Esophagus squamous epithelium (tissue), 5 donors: ENCODE data around the gene INO80E. TPM values are rescaled to one million over a fixed set of nuclear protein-coding genes. Genes with fewer than 3 reads are reported as not detected.

ENCODE experiments used
- DNase-seq: peaks from one replicate; lab custom pipeline; 2025; lab: John Stamatoyannopoulos, UW
- H3K27ac ChIP-seq, 4 donors: fragments of 200-600 bp; sonication (generic); one replicate each; pipeline ENCODE4 v1.5.1; 2016 to 2019; ENCODE audit warnings: mild to moderate bottlenecking in 1 of 4
- H3K27me3 ChIP-seq, 4 donors: fragments of 200-600 bp; sonication (generic); 1 replicate in 3 of 4; 2 replicates in 1 of 4; pipeline versions ENCODE4 v1.5.1 to v1.6.0; 2017 to 2021; ENCODE audit warnings: antibody characterized with exemption in 1 of 4
- H3K36me3 ChIP-seq, 3 donors: fragments of 200-600 bp; sonication (generic); one replicate each; pipeline ENCODE4 v1.5.1; 2016 to 2019
- H3K4me1 ChIP-seq, 3 donors: fragments of 200-600 bp; sonication (generic); one replicate each; pipeline ENCODE4 v1.5.1; 2017 to 2019
- H3K4me3 ChIP-seq, 4 donors: fragments of 200-600 bp; sonication (generic); 1 replicate in 3 of 4; 2 replicates in 1 of 4; pipeline ENCODE4 v1.5.1; 2016 to 2019; ENCODE audit warnings: mild to moderate bottlenecking in 2 of 4, moderate library complexity in 1 of 4
- H3K9me3 ChIP-seq, 3 donors: fragments of 200-600 bp; sonication (generic); one replicate each; pipeline ENCODE4 v1.5.1; 2016 to 2019
- CTCF ChIP-seq, 6 experiments: fragments of 450-650 bp in 4 of 6; fragments of 200-600 bp in 2 of 6; sonication (generic) in 2 of 6; IDR thresholded peaks; one replicate each; pipeline ENCODE4 v1.5.1; 2016 to 2019; ENCODE audit warnings: antibody characterized with exemption in 6 of 6, mild to moderate bottlenecking in 4 of 6, moderate library complexity in 4 of 6
- POLR2A ChIP-seq, 4 donors: fragments of 450-650 bp; IDR thresholded peaks; one replicate each; pipeline ENCODE4 v1.6.1; 2017; ENCODE audit warnings: antibody characterized with exemption in 4 of 4, mild to moderate bottlenecking in 4 of 4, moderate library complexity in 3 of 4
- WGBS, 2 donors: methylation state at CpG; one replicate each; pipeline ENCODE4 v1.1.5; 2018; 5-methylcytosine and 5-hydroxymethylcytosine counted together
- intact Hi-C: fragments of 100-400 bp; cut with DNase I; formaldehyde crosslinking; loops from one replicate; pipeline ENCODE4 v1.15.0; 2022
- total RNA-seq, 4 donors: library from RNA; depleted of rRNA; stranded (reverse); fragments of >200 nt; gene quantifications; one replicate each; pipeline ENCODE4 v1.1.0, GENCODE V29; 2016
- donor health status: DM: yes; HTN: yes; CAD: no.

INO80E gene
- total RNA-seq, 4 donors from 2014 or later: 34.3 to 59.9 (median 48.0) TPM

GRCh38 chr16:30004424-30004776 lies 8.4 kb downstream of the INO80E start:
- Histone ChIP-seq H3K4me3 (no peak overlapping the region), H3K36me3 (peaks cover 0 to 48% (median 6%) of the 10 kb centered on the region in 3 donors), H3K9me3 (no peaks in the 10 kb centered on the region), H3K27ac (no peak overlapping the region), H3K4me1 (peaks cover 0 to 10% (median 0%) of the 10 kb centered on the region in 3 donors), H3K27me3 (peaks cover 0 to 27% (median 0%) of the 10 kb centered on the region in 4 donors)
- DNase-seq: no peak
- intact Hi-C loops: no loop called here
- WGBS, 2 donors: 62 to 80% methylated on average over 1 to 10 of the region's 19 CpGs
- no peak for TF ChIP-seq POLR2A (IDR thresholded peaks at IDR 0.05)
- TF ChIP-seq CTCF (IDR thresholded peaks at IDR 0.05): no peak

- peaks cover 0 to 32% (median under 1%) of the 10 kb centered on the region in 4 donors for H3K27me3 ChIP-seq
- H3K27ac ChIP-seq: no peak overlapping the region
- H3K4me3 ChIP-seq: no peak overlapping the region
- no peak for DNase-seq
- intact Hi-C loops: no loop called here
- TF ChIP-seq POLR2A (IDR thresholded peaks at IDR 0.05) (no peak), CTCF (IDR thresholded peaks at IDR 0.05) (no peak)
- no peaks in the 10 kb centered on the region for H3K9me3 ChIP-seq
- H3K36me3 ChIP-seq: peaks cover 0 to 43% (median 6%) of the 10 kb centered on the region in 3 donors
- WGBS, 2 donors: 38 to 40% methylated on average over 2 to 6 of the region's 11 CpGs
- peaks cover 0 to 13% (median under 1%) of the 10 kb centered on the region in 3 donors for H3K4me1 ChIP-seq
Measured at GRCh38 chr16:30004811-30005242, 8.8 kb downstream of the INO80E start.

- 29 to 57% methylated on average over 4 to 18 of the region's 35 CpGs for WGBS, 2 donors
- Histone ChIP-seq H3K4me1 (peaks cover 1 to 20% (median 7%) of the 10 kb centered on the region in 3 donors), H3K36me3 (peaks cover 0 to 36% (median 5%) of the 10 kb centered on the region in 3 donors), H3K4me3 (peak overlapping the region in 1 of 4 donors; percentile 28), H3K27ac (no peak overlapping the region), H3K27me3 (peaks cover 0 to 39% (median 7%) of the 10 kb centered on the region in 4 donors), H3K9me3 (no peaks in the 10 kb centered on the region)
- no peak for TF ChIP-seq POLR2A (IDR thresholded peaks at IDR 0.05)
- peak; percentile 67 to 77 (median 70) for TF ChIP-seq CTCF (IDR thresholded peaks at IDR 0.05)
- DNase-seq: no peak
- intact Hi-C loops: no loop called here
Measured at GRCh38 chr16:30005341-30006094, 9.5 kb downstream of the INO80E start.

GRCh38 chr16:30006095-30006473 lies 10.0 kb downstream of the INO80E start:
- WGBS, 2 donors: 78 to 89% methylated on average over 3 to 13 of the region's 18 CpGs
- no peak for TF ChIP-seq POLR2A (IDR thresholded peaks at IDR 0.05)
- no peak for TF ChIP-seq CTCF (IDR thresholded peaks at IDR 0.05)
- H3K4me3 ChIP-seq: no peak overlapping the region
- peaks cover 0 to 31% (median 0%) of the 10 kb centered on the region in 3 donors for H3K36me3 ChIP-seq
- intact Hi-C loops: no loop called here
- DNase-seq: no peak
- no peaks in the 10 kb centered on the region for H3K9me3 ChIP-seq
- H3K27ac ChIP-seq: no peak overlapping the region
- peaks cover 4 to 44% (median 12%) of the 10 kb centered on the region in 4 donors for H3K27me3 ChIP-seq
- H3K4me1 ChIP-seq: peaks cover 7 to 25% (median 13%) of the 10 kb centered on the region in 3 donors
